Ishikawa (cell line): Measurements from ENCODE around the gene NUP210.

Experiments used
- EP300 ChIP-seq: IDR thresholded peaks from 2 replicates; pipeline ENCODE4 v1.6.1; 2012; ENCODE audit warnings: borderline replicate concordance
- TAF1 ChIP-seq: IDR thresholded peaks from 2 replicates; pipeline ENCODE4 v1.6.1; 2012; ENCODE audit warnings: low read depth, mild to moderate bottlenecking
- USF1 ChIP-seq: IDR thresholded peaks from 2 replicates; pipeline ENCODE4 v1.6.1; 2012
- YY1 ChIP-seq: IDR thresholded peaks from 2 replicates; pipeline ENCODE4 v1.6.1; 2012; ENCODE audit warnings: low read depth

Gene NUP210

GRCh38 chr3:13266651-13267362, 153.3 kb downstream of the NUP210 start:
- TF ChIP-seq YY1 = no peak
- no peak for TF ChIP-seq USF1
- TF ChIP-seq TAF1 = no peak
- TF ChIP-seq EP300 = no peak
